ENCODE results near the gene GUCY1A1.

The GUCY1A1 gene

GRCh38 chr4:155667222-155667567 is 547 bp downstream of the GUCY1A1 start (continued):
- peak; percentile 52; the same call in 1 of the 2 replicates for TF ChIP-seq ZNF2 (tag by site-specific recombination; IDR thresholded peaks at IDR 0.05)
- 0 out of 2 replicates have a peak, but pooled peaks have one; percentile 24 for TF ChIP-seq KLF16 (tag by site-specific recombination; IDR thresholded peaks at IDR 0.05)
- TF ChIP-seq GLIS2 (tag by site-specific recombination; IDR thresholded peaks at IDR 0.05), result peak; percentile 75
- peak; percentile 53; the same call in 1 of the 2 replicates for TF ChIP-seq CTCF (tag by site-specific recombination; IDR thresholded peaks at IDR 0.05)
- no peak for TF ChIP-seq ZNF776 (tag by site-specific recombination; IDR thresholded peaks at IDR 0.05; ENCODE audit: borderline replicate concordance)
- TF ChIP-seq SCRT2 (tag by site-specific recombination; IDR thresholded peaks at IDR 0.05), result 0 out of 2 replicates have a peak, but pooled peaks have one; percentile 4
- peak; percentile 52; the same call in 1 of the 2 replicates for TF ChIP-seq ZBTB20 (tag by site-specific recombination; IDR thresholded peaks at IDR 0.05)
- TF ChIP-seq, protein P1, sequence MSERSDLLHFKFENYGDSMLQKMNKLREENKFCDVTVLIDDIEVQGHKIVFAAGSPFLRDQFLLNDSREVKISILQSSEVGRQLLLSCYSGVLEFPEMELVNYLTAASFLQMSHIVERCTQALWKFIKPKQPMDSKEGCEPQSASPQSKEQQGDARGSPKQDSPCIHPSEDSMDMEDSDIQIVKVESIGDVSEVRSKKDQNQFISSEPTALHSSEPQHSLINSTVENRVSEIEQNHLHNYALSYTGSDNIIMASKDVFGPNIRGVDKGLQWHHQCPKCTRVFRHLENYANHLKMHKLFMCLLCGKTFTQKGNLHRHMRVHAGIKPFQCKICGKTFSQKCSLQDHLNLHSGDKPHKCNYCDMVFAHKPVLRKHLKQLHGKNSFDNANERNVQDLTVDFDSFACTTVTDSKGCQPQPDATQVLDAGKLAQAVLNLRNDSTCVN (tag by site-specific recombination; optimal IDR thresholded peaks at IDR 0.05), result peak; percentile 66
- peak; percentile 5; the same call in 1 of the 2 replicates for TF ChIP-seq ZBTB8A (tag by site-specific recombination; IDR thresholded peaks at IDR 0.05)
- TF ChIP-seq, protein P2, sequence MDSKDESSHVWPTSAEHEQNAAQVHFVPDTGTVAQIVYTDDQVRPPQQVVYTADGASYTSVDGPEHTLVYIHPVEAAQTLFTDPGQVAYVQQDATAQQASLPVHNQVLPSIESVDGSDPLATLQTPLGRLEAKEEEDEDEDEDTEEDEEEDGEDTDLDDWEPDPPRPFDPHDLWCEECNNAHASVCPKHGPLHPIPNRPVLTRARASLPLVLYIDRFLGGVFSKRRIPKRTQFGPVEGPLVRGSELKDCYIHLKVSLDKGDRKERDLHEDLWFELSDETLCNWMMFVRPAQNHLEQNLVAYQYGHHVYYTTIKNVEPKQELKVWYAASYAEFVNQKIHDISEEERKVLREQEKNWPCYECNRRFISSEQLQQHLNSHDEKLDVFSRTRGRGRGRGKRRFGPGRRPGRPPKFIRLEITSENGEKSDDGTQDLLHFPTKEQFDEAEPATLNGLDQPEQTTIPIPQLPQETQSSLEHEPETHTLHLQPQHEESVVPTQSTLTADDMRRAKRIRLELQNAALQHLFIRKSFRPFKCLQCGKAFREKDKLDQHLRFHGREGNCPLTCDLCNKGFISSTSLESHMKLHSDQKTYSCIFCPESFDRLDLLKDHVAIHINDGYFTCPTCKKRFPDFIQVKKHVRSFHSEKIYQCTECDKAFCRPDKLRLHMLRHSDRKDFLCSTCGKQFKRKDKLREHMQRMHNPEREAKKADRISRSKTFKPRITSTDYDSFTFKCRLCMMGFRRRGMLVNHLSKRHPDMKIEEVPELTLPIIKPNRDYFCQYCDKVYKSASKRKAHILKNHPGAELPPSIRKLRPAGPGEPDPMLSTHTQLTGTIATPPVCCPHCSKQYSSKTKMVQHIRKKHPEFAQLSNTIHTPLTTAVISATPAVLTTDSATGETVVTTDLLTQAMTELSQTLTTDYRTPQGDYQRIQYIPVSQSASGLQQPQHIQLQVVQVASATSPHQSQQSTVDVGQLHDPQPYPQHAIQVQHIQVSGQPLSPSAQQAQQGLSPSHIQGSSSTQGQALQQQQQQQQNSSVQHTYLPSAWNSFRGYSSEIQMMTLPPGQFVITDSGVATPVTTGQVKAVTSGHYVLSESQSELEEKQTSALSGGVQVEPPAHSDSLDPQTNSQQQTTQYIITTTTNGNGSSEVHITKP (tag by site-specific recombination; IDR thresholded peaks at IDR 0.05), result peak; percentile 38
- TF ChIP-seq PATZ1 (tag by site-specific recombination; IDR thresholded peaks at IDR 0.05), result peak; percentile 22; the same call in 1 of the 2 replicates
- TF ChIP-seq KLF8 (tag by site-specific recombination; IDR thresholded peaks at IDR 0.05), result peak; percentile 19; the same call in 1 of the 2 replicates
- TF ChIP-seq SCRT1 (tag by site-specific recombination; IDR thresholded peaks at IDR 0.05; ENCODE audit: borderline replicate concordance), result 0 out of 2 replicates have a peak, but pooled peaks have one; percentile 4
- no peak for TF ChIP-seq ZNF560 (tag by site-specific recombination; IDR thresholded peaks at IDR 0.05; ENCODE audit: borderline replicate concordance)
- no peak for TF ChIP-seq ZNF621 (tag by site-specific recombination; IDR thresholded peaks at IDR 0.05)

DNA sequence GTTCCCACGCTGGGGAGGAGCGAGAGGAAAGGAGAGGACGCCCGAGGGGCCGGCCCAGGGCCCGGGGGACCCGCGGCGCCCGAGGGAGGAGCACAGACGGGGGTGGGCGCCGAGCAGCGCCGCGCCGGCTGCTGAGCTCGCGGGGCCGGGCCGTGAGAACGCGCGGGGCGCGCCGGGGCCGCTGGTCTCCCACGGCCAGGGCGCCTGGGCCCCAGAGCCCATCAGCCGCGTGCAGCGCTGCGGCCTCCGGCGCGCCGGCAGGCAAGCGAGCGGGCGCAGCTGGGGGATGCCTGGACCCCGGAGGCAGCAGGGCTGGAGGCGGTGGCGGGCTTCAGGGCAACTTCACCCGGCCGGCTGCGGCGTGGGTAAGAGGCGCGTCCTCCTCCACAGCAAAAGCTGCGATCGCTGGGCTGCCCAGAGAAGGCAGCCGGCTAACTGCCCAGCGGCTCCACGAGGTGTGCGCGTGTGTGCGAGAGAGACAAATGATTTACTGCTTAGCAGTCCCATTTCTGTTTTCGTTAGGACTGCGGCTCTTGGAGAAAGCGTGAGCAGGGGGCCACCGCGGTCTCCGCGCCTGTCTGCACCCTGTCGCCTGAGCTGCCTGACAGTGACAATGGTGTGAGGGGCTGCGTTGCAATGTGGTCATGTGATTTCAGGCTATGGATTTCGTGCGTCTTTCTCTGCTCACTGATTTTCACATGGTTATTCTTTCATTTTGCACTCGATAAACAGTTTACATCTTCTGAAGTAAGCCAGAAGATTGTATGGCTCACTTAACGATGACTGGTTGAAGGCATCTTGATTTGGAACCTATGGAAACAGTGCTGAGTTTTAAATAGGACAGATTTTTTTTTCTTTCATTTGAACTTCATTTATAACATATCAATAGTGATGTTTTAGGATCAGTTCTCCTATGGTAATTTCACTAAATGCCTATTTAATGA is 1.2 kb downstream of the GUCY1A1 start:
- peaks cover 11% of the 10 kb centered on the region; the same call in 1 of the 2 replicates for H3K4me1 ChIP-seq (ENCODE audit: control insufficient read depth, insufficient read depth, low read length)
- ChIA-PET POLR2A (interaction anchor here (1.1 kb wide), 1 partner anchor 9 kb away, joined by 4 read pairs; no protein-coding TSS in a partner anchor), CTCF (interaction anchor here (0.8 kb wide), 1 partner anchor 106 kb away, joined by 3 read pairs; no protein-coding TSS in a partner anchor)
- H3K9me3 ChIP-seq (ENCODE audit: control insufficient read depth, insufficient read depth, low read depth, low read length), result no peaks in the 10 kb centered on the region
- peak overlapping the region; percentile 73 for H3K27ac ChIP-seq (ENCODE audit: extremely low read depth, low read depth, low read length)
- peak overlapping the region; percentile 52 for H3K4me3 ChIP-seq (ENCODE audit: low read depth, low read length)
- no peaks in the 10 kb centered on the region for H3K36me3 ChIP-seq (ENCODE audit: control insufficient read depth in 2 of 2, insufficient read depth in 1 of 2, low read length in 2 of 2)
- TF ChIP-seq ZNF239 (tag by site-specific recombination; IDR thresholded peaks at IDR 0.05) (no peak), ZNF830 (tag by site-specific recombination; IDR thresholded peaks at IDR 0.05; ENCODE audit: low read depth) (no peak), ZNF596 (tag by site-specific recombination; IDR thresholded peaks at IDR 0.05) (0 out of 2 replicates have a peak, but pooled peaks have one; percentile 21), GFI1B (tag by site-specific recombination; IDR thresholded peaks at IDR 0.05) (no peak), ZNF398 (tag by site-specific recombination; IDR thresholded peaks at IDR 0.05) (no peak), ZNF571 (tag by site-specific recombination; IDR thresholded peaks at IDR 0.05) (no peak), ZNF76 (tag by site-specific recombination; IDR thresholded peaks at IDR 0.05; ENCODE audit: borderline replicate concordance, low read depth) (peak; percentile 20; the same call in 1 of the 2 replicates), KLF16 (tag by site-specific recombination; IDR thresholded peaks at IDR 0.05) (no peak), ZNF121 (tag by site-specific recombination; IDR thresholded peaks at IDR 0.05) (no peak)

Data from HEK293 (cell line).